ENCODE data around the gene HAO2. TPM values are rescaled to one million over a fixed set of nuclear protein-coding genes. Genes with fewer than 3 reads are reported as not detected.
A peak's percentile ranks its signal among the peaks of the same experiment; 100 is the strongest.

HAO2 gene
- total RNA-seq, 1 experiment from 2014 or later: not detected

DNA sequence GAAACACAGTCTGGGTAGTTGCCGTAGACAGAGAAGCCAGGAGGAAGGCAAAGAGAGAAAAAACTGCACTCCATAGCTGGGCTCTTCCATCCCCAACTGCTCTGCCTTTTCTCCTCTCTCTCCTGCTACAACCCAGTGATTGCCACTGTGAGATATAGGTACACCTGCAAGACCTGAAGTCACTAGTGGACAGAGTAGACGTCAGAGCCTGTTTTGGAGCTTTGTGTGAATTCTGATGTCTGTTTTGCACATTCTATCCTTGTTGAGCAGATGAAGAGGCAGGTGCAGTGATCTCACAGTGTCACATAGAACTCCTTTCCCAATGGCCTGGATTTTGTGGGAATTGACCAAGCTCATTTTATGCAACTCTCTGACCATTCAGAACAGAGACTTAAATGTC lies 2.2 kb downstream of the HAO2 start:
- H3K27me3 Mint-ChIP-seq (ENCODE audit: unreplicated experiment): peaks cover 51% of the 10 kb centered on the region
- H3K4me1 Mint-ChIP-seq (ENCODE audit: low read depth, unreplicated experiment): peaks cover 22% of the 10 kb centered on the region
- H3K27ac Mint-ChIP-seq (ENCODE audit: unreplicated experiment): no peak overlapping the region
- H3K4me3 Mint-ChIP-seq (ENCODE audit: low read depth, unreplicated experiment): no peak overlapping the region
- TF ChIP-seq, protein P1, sequence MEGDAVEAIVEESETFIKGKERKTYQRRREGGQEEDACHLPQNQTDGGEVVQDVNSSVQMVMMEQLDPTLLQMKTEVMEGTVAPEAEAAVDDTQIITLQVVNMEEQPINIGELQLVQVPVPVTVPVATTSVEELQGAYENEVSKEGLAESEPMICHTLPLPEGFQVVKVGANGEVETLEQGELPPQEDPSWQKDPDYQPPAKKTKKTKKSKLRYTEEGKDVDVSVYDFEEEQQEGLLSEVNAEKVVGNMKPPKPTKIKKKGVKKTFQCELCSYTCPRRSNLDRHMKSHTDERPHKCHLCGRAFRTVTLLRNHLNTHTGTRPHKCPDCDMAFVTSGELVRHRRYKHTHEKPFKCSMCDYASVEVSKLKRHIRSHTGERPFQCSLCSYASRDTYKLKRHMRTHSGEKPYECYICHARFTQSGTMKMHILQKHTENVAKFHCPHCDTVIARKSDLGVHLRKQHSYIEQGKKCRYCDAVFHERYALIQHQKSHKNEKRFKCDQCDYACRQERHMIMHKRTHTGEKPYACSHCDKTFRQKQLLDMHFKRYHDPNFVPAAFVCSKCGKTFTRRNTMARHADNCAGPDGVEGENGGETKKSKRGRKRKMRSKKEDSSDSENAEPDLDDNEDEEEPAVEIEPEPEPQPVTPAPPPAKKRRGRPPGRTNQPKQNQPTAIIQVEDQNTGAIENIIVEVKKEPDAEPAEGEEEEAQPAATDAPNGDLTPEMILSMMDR (IDR thresholded peaks at IDR 0.05; ENCODE audit: unreplicated experiment): no peak
- no peak for DNase-seq
- intact Hi-C loops (cut with micrococcal nuclease; ENCODE audit: unreplicated experiment): loop anchor here (10.0 kb wide), 1 partner anchor 234 kb away; no protein-coding TSS in a partner anchor
- H3K9me3 Mint-ChIP-seq (ENCODE audit: low read depth, unreplicated experiment): no peaks in the 10 kb centered on the region
- CTCF ChIA-PET: no interaction called here
- peaks cover 4% of the 10 kb centered on the region for H3K36me3 Mint-ChIP-seq (ENCODE audit: insufficient read depth, unreplicated experiment)
- BruUV-seq (replicated peaks): no TSS peak

DNA sequence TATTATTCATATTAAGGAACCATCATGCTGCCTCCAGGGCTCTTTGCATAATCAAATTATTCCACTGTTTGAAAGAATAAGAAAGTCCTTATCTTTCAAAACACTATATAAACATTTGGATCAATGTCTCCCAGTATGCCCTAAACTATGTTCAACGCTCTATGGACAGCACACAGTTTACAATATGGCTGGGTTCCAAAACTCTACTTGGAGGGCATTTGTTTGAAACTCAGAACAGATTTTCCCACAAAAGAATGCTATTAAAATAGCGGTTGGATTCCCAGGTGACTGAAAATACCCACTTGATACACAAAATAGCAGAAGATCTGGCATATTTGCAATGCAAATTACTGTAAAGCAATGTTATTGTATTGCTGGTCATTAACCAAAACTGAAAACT lies 3.2 kb downstream of the HAO2 start:
- no peaks in the 10 kb centered on the region for H3K9me3 Mint-ChIP-seq (ENCODE audit: low read depth, unreplicated experiment)
- BruUV-seq (replicated peaks): no TSS peak
- H3K27ac Mint-ChIP-seq (ENCODE audit: unreplicated experiment): no peak overlapping the region
- TF ChIP-seq, protein P1 (IDR thresholded peaks at IDR 0.05; ENCODE audit: unreplicated experiment): no peak
- intact Hi-C loops (cut with micrococcal nuclease; ENCODE audit: unreplicated experiment): loop anchor here (10.0 kb wide), 1 partner anchor 233 kb away; no protein-coding TSS in a partner anchor
- DNase-seq: no peak
- no peak overlapping the region for H3K4me3 Mint-ChIP-seq (ENCODE audit: low read depth, unreplicated experiment)
- H3K36me3 Mint-ChIP-seq (ENCODE audit: insufficient read depth, unreplicated experiment): peaks cover 4% of the 10 kb centered on the region
- H3K4me1 Mint-ChIP-seq (ENCODE audit: low read depth, unreplicated experiment): peaks cover 22% of the 10 kb centered on the region
- peaks cover 51% of the 10 kb centered on the region for H3K27me3 Mint-ChIP-seq (ENCODE audit: unreplicated experiment)
- CTCF ChIA-PET: no interaction called here

DNA sequence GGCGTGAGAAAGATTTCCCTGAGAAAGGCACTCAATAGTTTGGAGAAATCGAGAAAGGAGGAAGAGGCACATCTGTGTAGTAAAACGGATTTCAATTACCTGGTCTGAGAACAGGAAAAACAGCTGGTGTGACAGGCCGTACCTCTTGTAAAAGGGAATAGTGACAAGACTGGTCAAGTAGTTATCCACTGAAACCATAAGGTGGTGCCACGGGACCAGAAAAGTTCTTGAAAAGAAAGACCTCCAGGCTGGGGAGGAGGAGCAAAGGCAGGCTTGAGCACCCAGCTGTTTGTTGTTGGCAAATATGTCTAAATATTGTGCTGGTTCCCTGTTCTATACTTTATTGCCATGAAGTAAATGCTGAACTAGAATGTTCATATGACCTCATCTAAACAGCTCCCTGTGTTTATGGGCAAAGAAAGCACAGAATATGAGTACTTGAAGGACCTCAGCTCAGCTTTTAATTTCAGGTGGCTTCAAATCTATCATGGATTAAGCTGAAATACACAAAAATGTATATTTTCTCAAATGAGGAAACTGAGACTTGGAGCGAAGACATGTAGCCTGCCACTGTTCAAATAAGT lies 4.0 kb downstream of the HAO2 start:
- CTCF ChIA-PET: interaction anchor here (0.8 to 1.0 kb wide), 3 partner anchors 97 to 239 kb away, joined by 3 to 4 read pairs (median 3); no protein-coding TSS in a partner anchor
- Mint-ChIP-seq H3K27ac (ENCODE audit: unreplicated experiment) (no peak overlapping the region), H3K4me3 (ENCODE audit: low read depth, unreplicated experiment) (no peak overlapping the region), H3K27me3 (ENCODE audit: unreplicated experiment) (peaks cover 51% of the 10 kb centered on the region), H3K4me1 (ENCODE audit: low read depth, unreplicated experiment) (peaks cover 22% of the 10 kb centered on the region), H3K36me3 (ENCODE audit: insufficient read depth, unreplicated experiment) (no peaks in the 10 kb centered on the region), H3K9me3 (ENCODE audit: low read depth, unreplicated experiment) (no peaks in the 10 kb centered on the region)
- DNase-seq: peak; percentile 30
- TF ChIP-seq, protein P1 (IDR thresholded peaks at IDR 0.05; ENCODE audit: unreplicated experiment): no peak
- no TSS peak for BruUV-seq (replicated peaks)
- intact Hi-C loops (cut with micrococcal nuclease; ENCODE audit: unreplicated experiment): loop anchor here (10.0 kb wide), 1 partner anchor 232 kb away; no protein-coding TSS in a partner anchor

DNA sequence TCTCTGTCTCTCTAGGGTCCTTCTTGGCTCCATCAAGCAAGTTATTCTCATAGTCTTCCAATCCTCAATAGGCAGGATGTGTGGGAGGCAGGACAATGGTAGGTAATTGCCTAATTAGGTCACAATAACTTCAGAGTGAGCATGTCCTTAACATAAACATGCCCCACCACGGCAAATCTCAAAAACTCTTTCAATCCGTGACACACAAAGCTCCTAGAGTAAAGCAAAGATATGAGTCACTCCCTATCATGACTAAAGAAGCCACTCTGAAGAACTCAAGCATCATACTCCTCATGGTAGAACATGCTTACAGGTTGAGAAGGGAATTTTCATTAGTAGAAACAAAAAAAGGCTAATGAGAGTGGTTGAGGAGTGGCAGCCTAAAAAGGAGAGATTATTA lies 4.9 kb downstream of the HAO2 start:
- TF ChIP-seq, protein P1 (IDR thresholded peaks at IDR 0.05; ENCODE audit: unreplicated experiment): no peak
- H3K4me3 Mint-ChIP-seq (ENCODE audit: low read depth, unreplicated experiment): no peak overlapping the region
- H3K36me3 Mint-ChIP-seq (ENCODE audit: insufficient read depth, unreplicated experiment): no peaks in the 10 kb centered on the region
- intact Hi-C loops (cut with micrococcal nuclease; ENCODE audit: unreplicated experiment): loop anchor here (10.0 kb wide), 1 partner anchor 231 kb away; no protein-coding TSS in a partner anchor
- H3K4me1 Mint-ChIP-seq (ENCODE audit: low read depth, unreplicated experiment): peaks cover 22% of the 10 kb centered on the region
- CTCF ChIA-PET: interaction anchor here (0.9 kb wide), 1 partner anchor 102 kb away, joined by 3 read pairs; no protein-coding TSS in a partner anchor
- peaks cover 47% of the 10 kb centered on the region for H3K27me3 Mint-ChIP-seq (ENCODE audit: unreplicated experiment)
- DNase-seq: no peak
- BruUV-seq (replicated peaks): no TSS peak
- no peaks in the 10 kb centered on the region for H3K9me3 Mint-ChIP-seq (ENCODE audit: low read depth, unreplicated experiment)
- H3K27ac Mint-ChIP-seq (ENCODE audit: unreplicated experiment): no peak overlapping the region

All from Calu3 (cell line).